HCT116 (cell line): ENCODE data around the gene INPP5E. TPM values are rescaled to one million over a fixed set of nuclear protein-coding genes. Genes with fewer than 3 reads are reported as not detected.

Source experiments
- ATAC-seq: fragments of 200-7000 bp; cut with Tn5 transposase; 2 replicates; pipeline ENCODE4 v1.9.1; 2020; ENCODE audit warnings: mild to moderate bottlenecking, moderate library complexity
- BruUV-seq: library from RNA; stranded (reverse); fragments of 400-500 nt; replicated peaks from 2 replicates; lab custom pipeline; 2021; lab: Mats Ljungman, UMichigan
- CTCF ChIA-PET: fragments of 300-600 bp; sonication (Branson Sonifier 250); formaldehyde crosslinking; loops from one replicate; lab custom pipeline; 2021; ENCODE audit warnings: antibody characterized with exemption; lab: Charles Lee
- POLR2A ChIA-PET: fragments of 300-600, 350-600 bp; sonication (Branson Sonifier 250); formaldehyde crosslinking; loops from one replicate; lab custom pipeline; 2021; ENCODE audit warnings: antibody characterized with exemption; lab: Charles Lee
- RAD21 ChIA-PET, 2 experiments: fragments of 300-600 bp; sonication (Branson Sonifier 250); formaldehyde crosslinking; loops; one replicate each; lab custom pipeline; 2023; ENCODE audit warnings: low total read pairs in 2 of 2; ENCODE audit not compliant: uncharacterized antibody in 2 of 2, unreplicated experiment in 2 of 2, low non-redundant PET in 1 of 2; lab: Charles Lee
- DNase-seq: peaks from one replicate; pipeline ENCODE4 v3.0.0-alpha.2; 2010; ENCODE audit warnings: low read depth, low spot score
- H2AFZ ChIP-seq: fragments of 200-600 bp; shearing (Covaris generic), sonication (generic); 2 replicates; pipeline ENCODE4 v1.6.1; 2017; ENCODE audit warnings: low read depth, mixed run types, mixed read lengths, antibody characterized with exemption, low read length; ENCODE audit not compliant: poor library complexity, severe bottlenecking
- H3K27ac ChIP-seq: 2 replicates; pipeline ENCODE4 v1.5.1; 2012; ENCODE audit warnings: low read depth, low read length
- H3K27me3 ChIP-seq: fragments of 200-600 bp; sonication (generic); 2 replicates; pipeline ENCODE4 v1.6.1; 2016; ENCODE audit warnings: mixed run types, low read length, mixed read lengths; ENCODE audit not compliant: insufficient read depth
- H3K36me3 ChIP-seq, 2 experiments: fragments of 200-500 bp in 1 of 2; fragments of 200-600 bp in 1 of 2; sonication (Bioruptor generic) in 1 of 2; sonication (generic) in 1 of 2; 2 replicates each; pipeline versions ENCODE4 v1.5.1 to v1.6.1; 2014 to 2016; ENCODE audit warnings: low read length in 2 of 2, inconsistent platforms in 1 of 2, mixed read lengths in 1 of 2, mixed run types in 1 of 2; ENCODE audit not compliant: insufficient read depth in 2 of 2, control insufficient read depth in 1 of 2
- H3K4me1 ChIP-seq, 2 experiments: fragments of 200-600 bp in 1 of 2; sonication (generic) in 1 of 2; 2 replicates each; pipeline versions ENCODE4 v1.5.1 to v1.6.1; 2012 to 2017; ENCODE audit warnings: low read length in 2 of 2, inconsistent platforms in 1 of 2, mild to moderate bottlenecking in 1 of 2, mixed read lengths in 1 of 2, mixed run types in 1 of 2, moderate library complexity in 1 of 2; ENCODE audit not compliant: insufficient read depth in 2 of 2, control insufficient read depth in 1 of 2
- H3K4me2 ChIP-seq: fragments of 200-600 bp; sonication (generic); 2 replicates; pipeline ENCODE4 v1.6.1; 2017; ENCODE audit warnings: mixed run types, low read length, mixed read lengths
- H3K4me3 ChIP-seq, 2 experiments: fragments of 200-600 bp in 1 of 2; sonication (generic) in 1 of 2; replicated peaks in 1 of 2; 2 replicates each; pipeline ENCODE4 v1.5.1; 2011 to 2016; ENCODE audit warnings: low read length in 2 of 2, control low read depth in 1 of 2, low read depth in 1 of 2, mild to moderate bottlenecking in 1 of 2, mixed read lengths in 1 of 2, mixed run types in 1 of 2
- H3K79me2 ChIP-seq: fragments of 200-600 bp; sonication (generic); 2 replicates; pipeline ENCODE4 v1.6.1; 2017; ENCODE audit warnings: mild to moderate bottlenecking, mixed run types, low read length, moderate library complexity, mixed read lengths; ENCODE audit not compliant: insufficient read depth
- H3K9ac ChIP-seq: fragments of 200-600 bp; sonication (generic); 2 replicates; pipeline ENCODE4 v1.6.1; 2016; ENCODE audit warnings: low read length, mixed read lengths
- H3K9me2 ChIP-seq: fragments of 200-600 bp; sonication (generic), shearing (Covaris generic); 2 replicates; pipeline ENCODE4 v1.6.1; 2017; ENCODE audit warnings: mixed run types, mild to moderate bottlenecking, moderate library complexity; ENCODE audit not compliant: insufficient read depth
- H3K9me3 ChIP-seq, 2 experiments: fragments of 200-500 bp in 1 of 2; fragments of 200-600 bp in 1 of 2; sonication (Bioruptor generic) in 1 of 2; sonication (generic) in 1 of 2; 2 replicates each; pipeline ENCODE4 v1.6.1; 2014 to 2017; ENCODE audit warnings: low read length in 2 of 2, mixed read lengths in 2 of 2, inconsistent platforms in 1 of 2, low read depth in 1 of 2, mild to moderate bottlenecking in 1 of 2, mixed run types in 1 of 2, moderate library complexity in 1 of 2; ENCODE audit not compliant: control insufficient read depth in 1 of 2, insufficient read depth in 1 of 2
- H4K20me1 ChIP-seq: fragments of 200-600 bp; sonication (generic), shearing (Covaris generic); 2 replicates; pipeline ENCODE4 v1.6.1; 2017; ENCODE audit warnings: mixed run types, mild to moderate bottlenecking, moderate library complexity; ENCODE audit not compliant: insufficient read depth
- EZH2phosphoT487 ChIP-seq: fragments of 200-600 bp; IDR thresholded peaks from 2 replicates; pipeline ENCODE4 v1.6.1; 2018; ENCODE audit warnings: antibody characterized with exemption, borderline replicate concordance
- FOSL1 ChIP-seq: IDR thresholded peaks from 2 replicates; pipeline ENCODE4 v1.6.1; 2012; ENCODE audit warnings: low read depth
- POLR2A ChIP-seq: IDR thresholded peaks from 2 replicates; pipeline ENCODE4 v1.7.0; 2011; ENCODE audit warnings: borderline replicate concordance; ENCODE audit not compliant: insufficient read depth, insufficient read length; ENCODE audit errors: extremely low read depth
- RAD21 ChIP-seq: IDR thresholded peaks from 2 replicates; pipeline ENCODE4 v1.6.1; 2012; ENCODE audit warnings: low read depth, mild to moderate bottlenecking
- SIN3A ChIP-seq: IDR thresholded peaks from 2 replicates; pipeline ENCODE4 v1.6.1; 2012; ENCODE audit warnings: low read depth
- SRF ChIP-seq: IDR thresholded peaks from 2 replicates; pipeline ENCODE4 v1.6.1; 2012; ENCODE audit warnings: low read depth
- TCF7L2 ChIP-seq: IDR thresholded peaks from 2 replicates; pipeline ENCODE4 v1.7.0; 2011; ENCODE audit warnings: borderline replicate concordance, inconsistent platforms; ENCODE audit not compliant: insufficient read depth, insufficient read length; ENCODE audit errors: extremely low read depth
- YY1 ChIP-seq: IDR thresholded peaks from 2 replicates; pipeline ENCODE4 v1.6.1; 2011; ENCODE audit warnings: low read length, low read depth, moderate library complexity, mild to moderate bottlenecking; ENCODE audit not compliant: insufficient replicate concordance; ENCODE audit errors: extremely low read depth
- ZFX ChIP-seq: fragments of 450-650 bp; IDR thresholded peaks from 2 replicates; pipeline ENCODE4 v1.6.1; 2017
- ZNF274 ChIP-seq: fragments of 200-500 bp; sonication (Bioruptor generic); IDR thresholded peaks from 2 replicates; pipeline ENCODE4 v1.6.1; 2014; ENCODE audit warnings: mild to moderate bottlenecking, low read depth, low read length, inconsistent platforms
- intact Hi-C: fragments of 100-400 bp; cut with micrococcal nuclease; formaldehyde crosslinking; loops from 2 replicates; pipeline ENCODE4 v1.10.0; 2022
- total RNA-seq: library from RNA; stranded (reverse); gene quantifications from one replicate; pipeline ENCODE4 v1.2.1, GENCODE V29; 2021; ENCODE audit not compliant: unreplicated experiment
- TF ChIP-seq, protein P1 (sequence below), 3 experiments: fragments of 200-600 bp in 1 of 3; sonication (generic) in 1 of 3; IDR thresholded peaks in 2 of 3; conservative IDR thresholded peaks in 1 of 3; 2 replicates each; pipeline ENCODE4 v1.5.1; 2012 to 2017; ENCODE audit warnings: low read depth in 2 of 3, low read length in 2 of 3, antibody characterized with exemption in 1 of 3, borderline replicate concordance in 1 of 3, control low read depth in 1 of 3, mild to moderate bottlenecking in 1 of 3, mixed read lengths in 1 of 3, mixed run types in 1 of 3, moderate library complexity in 1 of 3; ENCODE audit not compliant: insufficient read depth in 1 of 3
- TF ChIP-seq, protein P2 (sequence below): IDR thresholded peaks from 2 replicates; pipeline ENCODE4 v1.6.1; 2012
- TF ChIP-seq, protein P3 (sequence below): IDR thresholded peaks from 2 replicates; pipeline ENCODE4 v1.6.1; 2012
- TF ChIP-seq, protein P4 (sequence below): IDR thresholded peaks from 2 replicates; pipeline ENCODE4 v1.6.1; 2011; ENCODE audit warnings: mild to moderate bottlenecking, low read length, moderate library complexity; ENCODE audit not compliant: insufficient replicate concordance; ENCODE audit errors: extremely low read depth
- TF ChIP-seq, protein P5 (sequence below): IDR thresholded peaks from 2 replicates; pipeline ENCODE4 v1.6.1; 2012; ENCODE audit warnings: low read depth

The INPP5E gene
- total RNA-seq, 1 experiment from 2014 or later, result 23.8 TPM

DNA sequence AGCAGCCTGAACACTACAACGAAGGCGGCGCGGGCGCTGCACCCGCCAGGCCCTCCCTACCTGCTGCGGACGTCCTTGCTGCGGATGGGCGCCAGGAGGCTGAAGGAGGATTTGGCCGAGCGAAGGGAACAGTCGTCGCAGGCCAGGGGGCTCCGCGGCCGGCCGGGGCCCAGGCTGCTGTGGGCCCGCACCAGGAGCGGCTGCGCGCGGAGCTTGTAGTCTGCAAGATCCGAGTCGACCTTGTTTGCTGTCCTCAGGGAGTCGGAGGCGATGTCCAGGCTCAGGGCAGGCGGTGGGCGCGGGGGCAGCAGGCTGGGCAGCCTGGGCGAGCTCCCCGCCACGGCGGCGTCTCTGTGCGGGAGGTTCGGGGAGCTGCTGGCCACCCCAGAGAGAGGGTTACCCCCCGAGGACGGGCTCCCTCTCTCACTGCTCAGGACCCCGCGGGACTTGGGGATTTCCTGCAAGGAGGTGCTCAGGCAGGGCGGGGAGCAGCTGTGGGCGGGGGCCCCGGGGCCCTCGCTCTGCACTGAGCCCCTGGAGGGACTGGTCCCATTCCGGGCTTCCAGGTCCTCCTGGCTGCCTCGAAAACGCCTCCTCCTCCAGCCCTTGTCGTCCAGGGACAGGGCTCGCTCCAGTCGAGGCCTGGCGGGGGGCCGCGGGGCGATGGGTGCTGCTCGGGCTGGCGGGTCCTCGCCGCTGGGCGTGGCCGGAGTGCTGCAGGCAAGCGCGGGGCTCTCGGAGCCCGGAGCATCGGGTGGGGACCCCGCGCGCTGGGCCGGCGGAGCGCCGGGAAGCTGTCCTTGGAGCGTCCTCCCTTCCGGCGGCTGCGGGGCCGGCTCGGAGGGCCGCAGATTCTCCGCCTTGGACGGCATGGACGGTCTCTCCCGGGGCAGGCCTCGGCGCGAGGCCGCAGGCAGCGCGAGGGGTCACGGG is 831 bp downstream of the INPP5E start:
- CTCF ChIA-PET, result no interaction called here
- peaks cover 2 to 18% of the 10 kb centered on the region in 2 experiments; a peak in 3 of 4 replicates for H3K36me3 ChIP-seq

More for the DNA sequence above, 831 bp downstream of the INPP5E start:
- H3K79me2 ChIP-seq, result peaks cover 54% of the 10 kb centered on the region
- peak overlapping the region; percentile 63 to 81 for H3K4me3 ChIP-seq
- H3K27me3 ChIP-seq, result no peaks in the 10 kb centered on the region
- H2AFZ ChIP-seq, result no peak overlapping the region
- TF ChIP-seq SIN3A (no peak), ZNF274 (no peak), EZH2phosphoT487 (no peak), POLR2A (no peak), FOSL1 (no peak), YY1 (no peak), TCF7L2 (no peak), SRF (no peak), ZFX (no peak), RAD21 (no peak)
- TF ChIP-seq, protein P1, sequence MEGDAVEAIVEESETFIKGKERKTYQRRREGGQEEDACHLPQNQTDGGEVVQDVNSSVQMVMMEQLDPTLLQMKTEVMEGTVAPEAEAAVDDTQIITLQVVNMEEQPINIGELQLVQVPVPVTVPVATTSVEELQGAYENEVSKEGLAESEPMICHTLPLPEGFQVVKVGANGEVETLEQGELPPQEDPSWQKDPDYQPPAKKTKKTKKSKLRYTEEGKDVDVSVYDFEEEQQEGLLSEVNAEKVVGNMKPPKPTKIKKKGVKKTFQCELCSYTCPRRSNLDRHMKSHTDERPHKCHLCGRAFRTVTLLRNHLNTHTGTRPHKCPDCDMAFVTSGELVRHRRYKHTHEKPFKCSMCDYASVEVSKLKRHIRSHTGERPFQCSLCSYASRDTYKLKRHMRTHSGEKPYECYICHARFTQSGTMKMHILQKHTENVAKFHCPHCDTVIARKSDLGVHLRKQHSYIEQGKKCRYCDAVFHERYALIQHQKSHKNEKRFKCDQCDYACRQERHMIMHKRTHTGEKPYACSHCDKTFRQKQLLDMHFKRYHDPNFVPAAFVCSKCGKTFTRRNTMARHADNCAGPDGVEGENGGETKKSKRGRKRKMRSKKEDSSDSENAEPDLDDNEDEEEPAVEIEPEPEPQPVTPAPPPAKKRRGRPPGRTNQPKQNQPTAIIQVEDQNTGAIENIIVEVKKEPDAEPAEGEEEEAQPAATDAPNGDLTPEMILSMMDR (IDR thresholded peaks at IDR 0.05 in 2 of 3, conservative IDR thresholded peaks at IDR 0.05 in 1 of 3; ENCODE audit: borderline replicate concordance in 1 of 3, insufficient read depth in 1 of 3, low read depth in 2 of 3, low read length in 2 of 3), result no peak
- TF ChIP-seq, protein P2, sequence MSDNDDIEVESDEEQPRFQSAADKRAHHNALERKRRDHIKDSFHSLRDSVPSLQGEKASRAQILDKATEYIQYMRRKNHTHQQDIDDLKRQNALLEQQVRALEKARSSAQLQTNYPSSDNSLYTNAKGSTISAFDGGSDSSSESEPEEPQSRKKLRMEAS, result no peak
- TF ChIP-seq, protein P3, sequence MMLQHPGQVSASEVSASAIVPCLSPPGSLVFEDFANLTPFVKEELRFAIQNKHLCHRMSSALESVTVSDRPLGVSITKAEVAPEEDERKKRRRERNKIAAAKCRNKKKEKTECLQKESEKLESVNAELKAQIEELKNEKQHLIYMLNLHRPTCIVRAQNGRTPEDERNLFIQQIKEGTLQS, result no peak
- TF ChIP-seq, protein P4, sequence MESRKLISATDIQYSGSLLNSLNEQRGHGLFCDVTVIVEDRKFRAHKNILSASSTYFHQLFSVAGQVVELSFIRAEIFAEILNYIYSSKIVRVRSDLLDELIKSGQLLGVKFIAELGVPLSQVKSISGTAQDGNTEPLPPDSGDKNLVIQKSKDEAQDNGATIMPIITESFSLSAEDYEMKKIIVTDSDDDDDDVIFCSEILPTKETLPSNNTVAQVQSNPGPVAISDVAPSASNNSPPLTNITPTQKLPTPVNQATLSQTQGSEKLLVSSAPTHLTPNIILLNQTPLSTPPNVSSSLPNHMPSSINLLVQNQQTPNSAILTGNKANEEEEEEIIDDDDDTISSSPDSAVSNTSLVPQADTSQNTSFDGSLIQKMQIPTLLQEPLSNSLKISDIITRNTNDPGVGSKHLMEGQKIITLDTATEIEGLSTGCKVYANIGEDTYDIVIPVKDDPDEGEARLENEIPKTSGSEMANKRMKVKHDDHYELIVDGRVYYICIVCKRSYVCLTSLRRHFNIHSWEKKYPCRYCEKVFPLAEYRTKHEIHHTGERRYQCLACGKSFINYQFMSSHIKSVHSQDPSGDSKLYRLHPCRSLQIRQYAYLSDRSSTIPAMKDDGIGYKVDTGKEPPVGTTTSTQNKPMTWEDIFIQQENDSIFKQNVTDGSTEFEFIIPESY, result no peak
- TF ChIP-seq, protein P5, sequence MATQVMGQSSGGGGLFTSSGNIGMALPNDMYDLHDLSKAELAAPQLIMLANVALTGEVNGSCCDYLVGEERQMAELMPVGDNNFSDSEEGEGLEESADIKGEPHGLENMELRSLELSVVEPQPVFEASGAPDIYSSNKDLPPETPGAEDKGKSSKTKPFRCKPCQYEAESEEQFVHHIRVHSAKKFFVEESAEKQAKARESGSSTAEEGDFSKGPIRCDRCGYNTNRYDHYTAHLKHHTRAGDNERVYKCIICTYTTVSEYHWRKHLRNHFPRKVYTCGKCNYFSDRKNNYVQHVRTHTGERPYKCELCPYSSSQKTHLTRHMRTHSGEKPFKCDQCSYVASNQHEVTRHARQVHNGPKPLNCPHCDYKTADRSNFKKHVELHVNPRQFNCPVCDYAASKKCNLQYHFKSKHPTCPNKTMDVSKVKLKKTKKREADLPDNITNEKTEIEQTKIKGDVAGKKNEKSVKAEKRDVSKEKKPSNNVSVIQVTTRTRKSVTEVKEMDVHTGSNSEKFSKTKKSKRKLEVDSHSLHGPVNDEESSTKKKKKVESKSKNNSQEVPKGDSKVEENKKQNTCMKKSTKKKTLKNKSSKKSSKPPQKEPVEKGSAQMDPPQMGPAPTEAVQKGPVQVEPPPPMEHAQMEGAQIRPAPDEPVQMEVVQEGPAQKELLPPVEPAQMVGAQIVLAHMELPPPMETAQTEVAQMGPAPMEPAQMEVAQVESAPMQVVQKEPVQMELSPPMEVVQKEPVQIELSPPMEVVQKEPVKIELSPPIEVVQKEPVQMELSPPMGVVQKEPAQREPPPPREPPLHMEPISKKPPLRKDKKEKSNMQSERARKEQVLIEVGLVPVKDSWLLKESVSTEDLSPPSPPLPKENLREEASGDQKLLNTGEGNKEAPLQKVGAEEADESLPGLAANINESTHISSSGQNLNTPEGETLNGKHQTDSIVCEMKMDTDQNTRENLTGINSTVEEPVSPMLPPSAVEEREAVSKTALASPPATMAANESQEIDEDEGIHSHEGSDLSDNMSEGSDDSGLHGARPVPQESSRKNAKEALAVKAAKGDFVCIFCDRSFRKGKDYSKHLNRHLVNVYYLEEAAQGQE, result no peak
- TF ChIP-seq, all 23 proteins: peak for 0
- RAD21 ChIA-PET, result no interaction called here
- Histone ChIP-seq H3K4me1 (peaks cover 8 to 22% of the 10 kb centered on the region in 2 experiments), H3K9ac (peak overlapping the region; percentile 87), H3K27ac (peak overlapping the region; percentile 88), H3K4me2 (peak overlapping the region; percentile 91), H4K20me1 (no peaks in the 10 kb centered on the region), H3K9me3 (no peaks in the 10 kb centered on the region), H3K9me2 (no peaks in the 10 kb centered on the region)
- intact Hi-C loops, result no loop called here
- DNase-seq (no peak), ATAC-seq (peak; percentile 50)
- BruUV-seq, result no TSS peak
- POLR2A ChIA-PET, result no interaction called here
